Loucy (cell line): ENCODE data around the gene TRPM3.

Experiments used
- H2AFZ ChIP-seq: fragments of 200-600 bp; sonication (generic); 2 replicates; pipeline ENCODE4 v1.6.0; 2016; ENCODE audit warnings: antibody characterized with exemption, mild to moderate bottlenecking, low read length, moderate library complexity
- H3F3A ChIP-seq: fragments of 200-600 bp; 2 replicates; pipeline ENCODE4 v1.6.0; 2016; ENCODE audit warnings: antibody characterized with exemption, low read depth, mild to moderate bottlenecking
- H3K27me3 ChIP-seq: fragments of 200-600 bp; sonication (generic); 2 replicates; pipeline ENCODE4 v1.6.1; 2014; ENCODE audit warnings: low read length, mild to moderate bottlenecking; ENCODE audit not compliant: insufficient read depth, poor library complexity, severe bottlenecking
- H3K36me3 ChIP-seq: fragments of 200-600 bp; sonication (generic); 2 replicates; pipeline ENCODE4 v1.6.1; 2016; ENCODE audit warnings: low read length; ENCODE audit not compliant: insufficient read depth
- H3K4me1 ChIP-seq: fragments of 200-600 bp; sonication (generic); 2 replicates; pipeline ENCODE4 v1.5.1; 2014; ENCODE audit warnings: low read length, mild to moderate bottlenecking; ENCODE audit not compliant: insufficient read depth, poor library complexity, severe bottlenecking
- H3K4me2 ChIP-seq: fragments of 200-600 bp; sonication (generic); 2 replicates; pipeline ENCODE4 v1.6.0; 2014; ENCODE audit warnings: antibody characterized with exemption, low read length, low read depth, mild to moderate bottlenecking; ENCODE audit not compliant: poor library complexity, severe bottlenecking
- H3K4me3 ChIP-seq: fragments of 200-600 bp; sonication (generic); 2 replicates; pipeline ENCODE4 v1.5.1; 2014; ENCODE audit warnings: low read length, mild to moderate bottlenecking, mixed read lengths; ENCODE audit not compliant: poor library complexity, severe bottlenecking
- H3K79me2 ChIP-seq: fragments of 200-600 bp; sonication (generic); 2 replicates; pipeline ENCODE4 v1.6.1; 2014; ENCODE audit warnings: low read length; ENCODE audit not compliant: insufficient read depth
- H3K9ac ChIP-seq: fragments of 200-600 bp; sonication (generic); 2 replicates; pipeline ENCODE4 v1.6.0; 2014; ENCODE audit warnings: mild to moderate bottlenecking, low read depth, low read length, moderate library complexity; ENCODE audit not compliant: poor library complexity, severe bottlenecking
- H3K9me2 ChIP-seq: fragments of 200-600 bp; sonication (generic); replicated peaks from 2 replicates; pipeline ENCODE4 v1.6.1; 2016; ENCODE audit warnings: low read depth, low read length, mixed read lengths
- H3K9me3 ChIP-seq: fragments of 200-600 bp; sonication (generic); 2 replicates; pipeline ENCODE4 v1.6.1; 2014; ENCODE audit warnings: mild to moderate bottlenecking, antibody characterized with exemption, low read length, low read depth; ENCODE audit not compliant: insufficient read depth
- H4K20me1 ChIP-seq: fragments of 200-600 bp; sonication (generic); 2 replicates; pipeline ENCODE4 v1.6.0; 2014; ENCODE audit warnings: antibody characterized with exemption, low read length, mild to moderate bottlenecking; ENCODE audit not compliant: insufficient read depth, poor library complexity, severe bottlenecking
- EZH2phosphoT487 ChIP-seq: fragments of 200-600 bp; IDR thresholded peaks from 2 replicates; pipeline ENCODE4 v1.6.1; 2018; ENCODE audit warnings: antibody characterized with exemption, mild to moderate bottlenecking, moderate library complexity, borderline replicate concordance
- TF ChIP-seq, protein P1 (sequence below): fragments of 200-600 bp; sonication (generic); conservative IDR thresholded peaks from 2 replicates; pipeline ENCODE4 v1.5.1; 2014; ENCODE audit warnings: mild to moderate bottlenecking, antibody characterized with exemption, low read length

TRPM3 gene

DNA sequence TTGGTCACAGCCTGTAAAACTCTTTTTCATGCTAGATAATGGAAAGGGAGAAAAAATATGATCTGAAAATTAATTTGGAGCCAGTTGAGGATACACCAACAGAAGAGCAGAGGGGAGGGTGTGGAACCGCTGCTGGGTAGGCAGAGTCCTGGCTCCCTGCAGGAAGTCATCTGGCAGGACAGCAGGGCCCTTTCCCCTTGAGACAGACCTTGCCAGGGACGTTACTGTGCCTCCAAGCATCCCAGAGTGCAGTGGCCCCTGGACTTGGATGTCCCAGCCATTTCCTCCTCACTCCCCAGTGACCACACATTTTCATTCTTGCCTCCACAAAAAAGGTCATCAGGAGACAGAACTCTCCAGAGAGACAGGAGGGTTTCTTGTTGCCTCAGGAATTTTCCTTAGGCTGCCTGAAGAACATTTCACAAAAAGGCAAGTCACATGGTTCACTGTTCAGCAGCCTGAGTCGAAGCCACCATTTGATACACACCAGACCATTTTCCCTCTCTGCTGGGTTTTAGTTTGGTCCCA lies 5.9 kb downstream of the TRPM3 start:
- Histone ChIP-seq H3K9me3 (no peaks in the 10 kb centered on the region), H3F3A (no peaks in the 10 kb centered on the region), H3K4me1 (no peaks in the 10 kb centered on the region), H3K27me3 (no peaks in the 10 kb centered on the region), H2AFZ (no peak overlapping the region), H3K9ac (no peak overlapping the region), H3K4me2 (no peak overlapping the region), H3K79me2 (no peaks in the 10 kb centered on the region), H3K36me3 (no peaks in the 10 kb centered on the region), H4K20me1 (no peaks in the 10 kb centered on the region), H3K4me3 (no peak overlapping the region), H3K9me2 (no peaks in the 10 kb centered on the region)
- no peak for TF ChIP-seq EZH2phosphoT487
- TF ChIP-seq, protein P1, sequence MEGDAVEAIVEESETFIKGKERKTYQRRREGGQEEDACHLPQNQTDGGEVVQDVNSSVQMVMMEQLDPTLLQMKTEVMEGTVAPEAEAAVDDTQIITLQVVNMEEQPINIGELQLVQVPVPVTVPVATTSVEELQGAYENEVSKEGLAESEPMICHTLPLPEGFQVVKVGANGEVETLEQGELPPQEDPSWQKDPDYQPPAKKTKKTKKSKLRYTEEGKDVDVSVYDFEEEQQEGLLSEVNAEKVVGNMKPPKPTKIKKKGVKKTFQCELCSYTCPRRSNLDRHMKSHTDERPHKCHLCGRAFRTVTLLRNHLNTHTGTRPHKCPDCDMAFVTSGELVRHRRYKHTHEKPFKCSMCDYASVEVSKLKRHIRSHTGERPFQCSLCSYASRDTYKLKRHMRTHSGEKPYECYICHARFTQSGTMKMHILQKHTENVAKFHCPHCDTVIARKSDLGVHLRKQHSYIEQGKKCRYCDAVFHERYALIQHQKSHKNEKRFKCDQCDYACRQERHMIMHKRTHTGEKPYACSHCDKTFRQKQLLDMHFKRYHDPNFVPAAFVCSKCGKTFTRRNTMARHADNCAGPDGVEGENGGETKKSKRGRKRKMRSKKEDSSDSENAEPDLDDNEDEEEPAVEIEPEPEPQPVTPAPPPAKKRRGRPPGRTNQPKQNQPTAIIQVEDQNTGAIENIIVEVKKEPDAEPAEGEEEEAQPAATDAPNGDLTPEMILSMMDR = no peak

GRCh38 chr9:71112866-71113265 lies 8.6 kb downstream of the TRPM3 start:
- Histone ChIP-seq H3K4me1 (no peaks in the 10 kb centered on the region), H3K27me3 (no peaks in the 10 kb centered on the region), H3K9ac (no peak overlapping the region), H3F3A (no peaks in the 10 kb centered on the region), H2AFZ (no peak overlapping the region), H3K4me3 (no peak overlapping the region), H3K9me3 (no peaks in the 10 kb centered on the region), H3K79me2 (no peaks in the 10 kb centered on the region), H3K4me2 (no peak overlapping the region), H3K36me3 (no peaks in the 10 kb centered on the region), H4K20me1 (no peaks in the 10 kb centered on the region), H3K9me2 (no peaks in the 10 kb centered on the region)
- TF ChIP-seq, protein P1 = no peak
- no peak for TF ChIP-seq EZH2phosphoT487

DNA sequence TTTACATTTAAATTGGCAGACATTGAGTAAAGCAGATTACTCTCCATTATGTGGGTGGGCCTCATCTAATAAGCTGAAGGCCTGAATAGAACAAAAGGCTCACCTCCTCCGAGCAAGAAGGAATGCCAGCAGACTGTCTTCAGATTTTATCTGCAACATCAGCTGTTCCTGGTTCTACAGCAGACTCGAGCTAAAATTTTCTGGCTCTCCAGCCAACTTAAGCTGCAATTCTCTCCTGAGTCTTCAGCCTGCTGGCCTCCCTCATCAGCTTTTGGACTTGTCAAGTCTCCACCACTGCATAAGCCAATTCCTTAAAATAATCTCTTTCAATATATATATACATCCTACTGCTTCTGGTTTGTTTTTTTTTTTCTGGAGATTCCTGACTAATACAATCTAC lies 12.5 kb downstream of the TRPM3 start:
- Histone ChIP-seq H3K9me2 (no peaks in the 10 kb centered on the region), H3K27me3 (no peaks in the 10 kb centered on the region), H3K9ac (no peak overlapping the region), H3K4me3 (no peak overlapping the region), H3F3A (no peaks in the 10 kb centered on the region), H3K9me3 (no peaks in the 10 kb centered on the region), H3K36me3 (no peaks in the 10 kb centered on the region), H3K4me1 (no peaks in the 10 kb centered on the region), H3K4me2 (no peak overlapping the region), H3K79me2 (no peaks in the 10 kb centered on the region), H4K20me1 (no peaks in the 10 kb centered on the region), H2AFZ (no peak overlapping the region)
- TF ChIP-seq, protein P1 = no peak
- no peak for TF ChIP-seq EZH2phosphoT487
